Stimulated activated CD4-positive, alpha-beta T cell treated with anti-CD3 and anti-CD28 coated beads, Interleukin-4, amount 100 ng/mL, for 4 hours (primary cell): Measurements from ENCODE around the gene IL1RL2.

Experiments used
- DNase-seq, 2 experiments: peaks; one replicate each; pipeline ENCODE4 v3.0.0-alpha.2; 2020

The IL1RL2 gene

DNA sequence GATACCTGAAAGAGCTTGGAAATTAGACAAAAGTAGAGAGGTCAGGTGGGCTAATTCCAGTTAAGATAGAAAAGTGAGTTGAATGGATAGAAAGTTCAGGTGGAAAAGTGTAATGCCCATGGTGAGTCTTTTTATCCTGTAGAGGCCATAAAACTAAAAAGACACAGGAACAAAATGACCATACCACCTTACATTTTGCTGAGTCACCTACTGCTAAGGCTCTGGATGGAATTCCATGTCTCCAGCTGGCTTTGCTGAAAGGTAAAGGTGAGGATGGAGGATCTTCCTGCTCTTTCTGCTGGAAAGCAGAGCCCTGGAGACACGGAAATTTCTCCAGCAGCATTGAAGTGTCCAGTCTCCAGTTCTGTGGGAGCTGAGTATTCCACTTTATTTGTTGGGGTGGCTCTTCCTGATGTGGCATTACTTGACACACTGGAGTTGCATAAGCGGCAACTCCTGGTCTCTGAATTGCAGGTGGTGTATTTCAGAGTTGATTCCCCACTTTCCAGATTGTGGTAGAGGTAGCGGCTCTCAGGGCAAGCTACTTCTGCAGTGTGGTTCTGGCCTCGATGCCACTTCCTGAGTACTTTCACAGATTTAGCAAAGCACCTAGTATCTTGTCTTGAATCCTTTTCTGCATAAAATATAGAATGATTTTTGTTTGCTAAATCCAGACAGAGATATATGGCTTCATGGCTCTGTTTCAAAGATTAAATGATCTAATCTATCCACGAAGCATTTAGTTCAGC is 10.7 kb downstream of the IL1RL2 start:
- DNase-seq, result no peak

DNA sequence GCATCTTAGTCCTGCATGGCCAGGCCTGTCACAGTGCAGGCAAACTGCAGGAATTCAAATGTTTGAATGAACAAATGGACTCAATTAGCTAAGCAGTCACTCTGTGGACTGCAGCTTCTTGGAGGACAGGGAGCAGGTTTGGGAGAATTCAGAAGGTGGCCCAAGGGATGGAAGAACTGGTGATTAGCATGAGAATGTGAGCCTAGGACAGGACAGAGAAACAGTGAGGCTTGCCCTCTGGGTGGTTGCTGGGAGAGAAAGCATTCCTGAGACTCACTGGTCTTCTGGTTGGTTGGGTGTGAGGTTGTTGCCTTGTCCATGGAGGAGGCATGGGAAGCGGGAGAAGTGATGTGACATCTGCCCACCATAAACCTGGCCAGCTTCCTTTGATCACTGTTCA is 13.7 kb downstream of the IL1RL2 start:
- no peak for DNase-seq

DNA sequence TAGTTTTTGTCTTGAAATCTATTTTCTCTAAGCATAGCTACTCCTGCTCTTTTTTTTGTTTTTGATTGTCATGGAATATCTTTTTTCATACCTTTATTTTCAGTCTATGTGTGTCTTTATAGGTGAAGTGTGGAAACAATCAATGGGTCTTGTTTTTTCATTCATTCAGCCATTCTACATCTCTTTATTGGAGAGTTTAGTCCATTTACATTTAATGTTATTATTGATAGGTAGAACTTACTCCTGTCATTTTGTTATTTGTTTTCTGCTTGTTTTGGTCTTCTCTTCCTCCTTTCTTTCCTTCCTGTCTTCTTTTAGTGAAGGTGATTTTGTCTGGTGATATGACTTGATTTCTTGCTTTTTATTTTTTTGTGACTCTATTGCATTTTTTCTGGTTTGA is 17.8 kb downstream of the IL1RL2 start:
- no peak for DNase-seq

DNA sequence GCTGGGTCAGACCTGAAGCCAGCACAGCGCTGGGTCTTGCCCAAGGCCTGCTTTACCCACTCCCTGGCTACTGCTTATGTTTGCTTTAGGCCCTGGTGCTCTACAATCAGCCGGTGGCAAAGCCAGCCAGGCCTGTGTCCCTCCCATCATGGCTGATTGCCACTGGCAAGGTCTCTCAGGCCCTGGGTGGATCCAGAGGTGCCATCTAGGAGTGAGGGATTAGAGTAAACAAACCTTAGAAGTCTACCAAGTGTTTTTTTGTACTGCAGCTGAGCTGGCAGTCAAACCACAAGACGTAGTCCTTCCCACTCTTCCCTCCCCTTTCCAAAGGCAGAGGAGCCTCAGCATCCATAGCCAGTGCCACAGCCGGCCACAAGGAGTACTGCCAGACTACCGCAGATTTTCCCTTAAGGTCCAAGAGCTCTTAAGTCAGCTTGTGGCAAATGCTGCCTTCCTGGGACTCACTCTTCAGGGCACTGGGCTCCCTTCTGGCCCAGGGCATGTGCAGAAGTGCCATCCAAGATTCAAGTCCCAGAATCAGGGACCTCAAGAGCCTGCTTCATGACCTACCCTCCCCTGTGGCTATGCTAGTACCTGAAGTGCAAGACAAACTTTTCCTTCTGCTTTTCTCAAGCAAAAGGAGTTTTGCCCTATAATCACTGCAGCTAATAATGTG is 20.0 kb downstream of the IL1RL2 start:
- no peak for DNase-seq

DNA sequence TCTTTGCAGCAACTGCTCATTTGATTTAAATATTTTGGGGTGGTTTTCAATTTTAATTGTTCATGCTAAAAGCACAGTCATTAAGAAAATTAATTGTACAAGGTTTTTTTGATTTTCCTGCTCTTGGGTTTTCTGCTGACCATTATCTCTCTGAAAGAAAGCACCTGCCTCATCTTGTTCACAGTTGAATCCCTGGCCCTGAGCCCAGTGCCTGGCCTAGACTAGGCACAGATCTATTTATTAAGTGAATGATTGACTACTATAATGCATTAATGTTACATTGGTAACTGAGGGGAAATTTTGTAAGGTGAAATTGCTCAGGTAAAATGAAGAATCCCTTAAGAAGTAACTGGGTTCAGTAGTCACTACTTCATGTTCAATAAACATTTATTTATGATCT is 22.0 kb downstream of the IL1RL2 start:
- DNase-seq, result no peak

DNA sequence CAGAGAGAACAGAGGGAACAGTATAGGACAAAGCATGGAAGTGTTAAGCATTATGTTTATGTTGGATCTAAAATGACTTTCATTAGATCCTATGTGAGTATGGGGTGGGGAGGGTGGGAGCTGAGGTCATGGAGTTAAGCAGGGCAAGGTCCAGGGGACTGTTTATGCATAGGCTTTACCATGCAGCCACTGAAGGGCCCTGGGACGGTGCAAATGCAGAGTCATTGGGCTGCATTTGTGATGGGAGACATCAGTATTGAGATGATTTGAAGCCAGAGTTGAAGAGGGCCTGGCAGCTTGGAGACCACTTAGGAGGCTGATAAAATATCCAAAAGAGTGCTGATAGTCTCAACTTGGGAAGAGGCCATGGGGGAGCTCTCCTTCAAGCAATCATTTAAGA is 22.7 kb downstream of the IL1RL2 start:
- no peak for DNase-seq

DNA sequence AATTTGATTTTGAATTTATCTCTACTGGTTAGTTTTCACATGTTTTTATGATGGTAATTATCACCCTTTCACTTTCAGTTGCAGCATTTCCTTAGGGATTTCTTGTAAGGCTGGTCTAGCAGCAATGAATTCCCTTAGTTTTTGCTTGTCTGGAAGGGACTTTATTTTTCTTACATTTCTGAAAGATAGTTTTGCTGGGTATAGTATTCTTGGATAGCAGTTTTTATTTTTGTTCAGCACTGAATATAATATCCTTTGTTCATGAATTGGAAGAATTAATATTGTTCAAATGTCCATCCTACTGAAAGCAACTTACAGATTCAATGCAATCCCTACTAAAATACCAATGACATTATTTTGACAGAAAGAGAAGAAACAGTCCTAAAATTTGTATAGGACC is 30.2 kb downstream of the IL1RL2 start:
- DNase-seq, result no peak

DNA sequence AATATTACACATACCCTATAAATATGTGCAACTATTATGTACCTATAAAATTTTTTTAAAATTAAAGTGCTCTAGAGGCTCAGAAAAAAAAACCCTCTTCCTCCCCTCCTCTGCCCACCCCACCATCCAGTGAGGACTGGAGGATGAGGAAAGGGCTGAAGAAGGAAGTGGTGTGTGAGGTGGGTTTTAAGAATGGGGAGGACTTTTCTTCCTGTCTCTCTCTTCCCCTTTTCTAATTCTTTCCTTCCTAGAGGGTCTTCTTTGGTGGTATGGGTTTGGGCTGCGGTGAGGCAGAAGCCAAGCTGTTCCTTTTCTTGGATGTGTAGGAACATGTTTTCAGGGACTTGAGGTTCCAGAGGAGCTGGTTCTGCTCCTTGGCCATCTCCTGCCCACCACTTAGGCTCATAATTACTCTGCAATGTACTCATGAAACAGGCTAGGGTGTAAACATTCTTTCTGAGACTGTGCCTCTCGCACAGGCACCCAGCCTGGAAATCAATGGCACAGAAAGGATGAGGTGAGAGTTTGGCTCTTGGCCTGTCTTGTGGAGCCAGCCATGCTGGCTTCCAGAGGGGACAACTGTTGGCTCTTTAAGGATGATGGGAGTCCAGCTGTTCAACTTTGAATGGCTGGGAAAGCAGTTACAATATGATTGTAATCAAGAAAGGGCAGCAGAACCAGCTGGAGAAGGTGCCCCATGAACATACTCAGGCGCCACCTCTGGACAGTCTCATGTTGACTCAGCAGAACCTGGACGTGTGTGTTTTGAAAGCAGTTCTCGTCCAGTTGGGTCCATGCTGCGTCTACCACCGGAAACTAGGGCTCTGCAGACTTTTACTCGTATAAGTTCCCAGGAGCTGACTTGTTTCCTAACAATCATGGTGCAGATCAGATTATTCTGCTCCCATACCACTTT is 38.3 kb downstream of the IL1RL2 start:
- DNase-seq, result no peak

DNA sequence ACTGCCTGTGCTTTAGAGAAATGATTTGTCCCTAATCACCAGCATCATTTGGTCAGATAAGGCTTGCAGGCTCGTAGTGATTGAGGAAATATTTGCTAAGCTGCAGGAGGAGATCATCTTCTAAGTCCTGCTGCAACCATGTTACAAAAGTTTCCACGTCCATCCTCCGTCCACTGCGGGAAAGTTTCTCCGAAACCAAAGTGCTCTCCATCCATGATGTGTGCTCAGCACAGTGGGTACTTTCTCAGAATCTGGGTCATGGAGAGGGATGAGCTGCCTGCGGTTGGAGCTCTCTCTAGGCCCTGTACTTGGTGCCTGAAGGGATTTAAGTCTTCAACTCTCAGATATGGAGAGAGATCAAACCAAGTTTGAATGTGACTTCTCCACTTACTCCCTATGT is 39.3 kb downstream of the IL1RL2 start:
- no peak for DNase-seq

DNA sequence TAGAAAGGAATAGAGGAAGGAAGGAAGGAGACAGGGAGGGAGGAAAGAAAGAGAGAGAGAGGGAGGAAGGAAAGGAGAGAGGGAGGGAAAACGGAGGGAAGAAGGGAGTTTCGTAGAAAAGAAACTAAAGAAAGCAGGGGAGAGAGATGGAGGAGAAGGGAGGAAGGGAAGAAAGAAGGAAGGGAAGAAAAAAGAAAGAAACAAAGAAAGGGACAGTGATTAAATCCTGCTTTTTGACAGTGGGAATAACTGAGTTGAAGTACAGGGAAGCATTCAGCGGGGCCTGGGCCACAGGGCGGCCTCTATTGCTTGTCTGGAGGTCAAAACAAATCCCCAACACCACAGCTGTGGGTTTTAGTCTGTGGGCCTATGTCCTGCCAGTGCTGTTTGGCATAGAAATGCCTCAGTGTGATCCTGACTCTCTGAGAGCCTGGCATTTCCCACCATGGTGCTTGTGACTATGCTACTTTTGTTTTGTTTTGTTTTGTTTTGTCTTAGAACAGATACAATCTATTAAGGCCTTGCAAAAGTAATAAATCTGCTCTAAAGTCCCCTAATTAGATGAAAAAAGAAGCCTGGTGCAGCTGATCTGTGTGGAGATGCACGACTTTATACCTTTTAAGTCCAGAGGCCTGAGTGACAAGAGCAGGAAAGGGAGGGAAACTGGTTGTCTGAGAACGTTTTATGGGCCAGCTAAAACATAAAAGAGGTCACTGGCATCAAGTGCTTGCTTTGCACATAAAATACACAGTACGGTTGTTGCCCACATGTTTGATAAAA is 40.0 kb downstream of the IL1RL2 start:
- no peak for DNase-seq

DNA sequence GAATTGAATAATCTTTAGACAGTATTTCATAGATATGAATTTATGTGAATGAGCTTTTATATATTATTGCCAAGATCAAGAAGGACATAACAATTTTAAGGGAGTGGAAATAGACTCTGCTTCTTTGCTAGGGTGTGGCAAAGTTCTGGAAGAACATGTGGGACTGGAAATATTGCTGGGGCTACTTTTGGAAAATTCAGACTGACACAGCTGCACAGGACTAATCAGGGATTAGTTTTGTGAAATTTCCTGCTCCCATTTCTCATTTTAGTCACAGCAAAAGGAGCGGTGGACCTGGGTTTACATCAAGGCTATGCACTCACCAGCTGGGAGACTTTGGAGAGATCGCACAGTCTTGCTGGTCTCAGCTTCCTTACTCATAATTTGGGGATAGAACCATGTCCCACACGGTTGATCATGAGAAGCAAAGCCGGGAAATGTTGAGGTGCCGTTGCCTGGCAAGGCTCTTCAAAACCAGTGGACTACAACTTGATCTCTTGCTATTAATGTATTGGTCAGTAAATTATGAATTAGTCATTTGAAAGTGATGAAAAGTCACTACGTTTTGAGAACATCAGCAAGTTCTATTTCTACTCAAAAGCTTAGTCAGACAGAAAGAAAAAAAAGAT is 42.4 kb downstream of the IL1RL2 start:
- no peak for DNase-seq

DNA sequence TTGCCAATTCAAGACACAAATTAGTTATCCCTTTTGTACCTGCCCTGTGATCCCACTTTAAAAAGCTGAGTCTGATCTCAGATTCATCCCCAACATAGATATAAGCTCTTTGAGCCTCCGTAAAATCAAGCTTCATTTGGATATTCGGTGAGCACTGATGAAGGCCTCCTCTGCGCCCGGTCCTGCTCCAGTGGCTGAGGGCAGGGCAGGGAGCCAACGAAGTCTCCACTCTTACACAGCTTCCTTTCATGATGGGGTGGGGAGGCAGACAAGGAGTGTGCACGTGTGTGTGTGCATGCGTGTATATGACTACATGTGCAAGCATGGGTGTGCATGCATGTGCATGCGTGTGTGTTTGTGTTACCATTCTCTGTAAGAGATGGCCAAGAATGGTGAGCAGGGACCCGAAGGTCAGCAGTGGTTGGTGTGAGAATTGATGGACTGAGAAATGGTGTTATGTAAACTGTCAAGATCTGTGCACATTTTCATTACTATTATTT is 43.6 kb downstream of the IL1RL2 start:
- DNase-seq, result no peak

DNA sequence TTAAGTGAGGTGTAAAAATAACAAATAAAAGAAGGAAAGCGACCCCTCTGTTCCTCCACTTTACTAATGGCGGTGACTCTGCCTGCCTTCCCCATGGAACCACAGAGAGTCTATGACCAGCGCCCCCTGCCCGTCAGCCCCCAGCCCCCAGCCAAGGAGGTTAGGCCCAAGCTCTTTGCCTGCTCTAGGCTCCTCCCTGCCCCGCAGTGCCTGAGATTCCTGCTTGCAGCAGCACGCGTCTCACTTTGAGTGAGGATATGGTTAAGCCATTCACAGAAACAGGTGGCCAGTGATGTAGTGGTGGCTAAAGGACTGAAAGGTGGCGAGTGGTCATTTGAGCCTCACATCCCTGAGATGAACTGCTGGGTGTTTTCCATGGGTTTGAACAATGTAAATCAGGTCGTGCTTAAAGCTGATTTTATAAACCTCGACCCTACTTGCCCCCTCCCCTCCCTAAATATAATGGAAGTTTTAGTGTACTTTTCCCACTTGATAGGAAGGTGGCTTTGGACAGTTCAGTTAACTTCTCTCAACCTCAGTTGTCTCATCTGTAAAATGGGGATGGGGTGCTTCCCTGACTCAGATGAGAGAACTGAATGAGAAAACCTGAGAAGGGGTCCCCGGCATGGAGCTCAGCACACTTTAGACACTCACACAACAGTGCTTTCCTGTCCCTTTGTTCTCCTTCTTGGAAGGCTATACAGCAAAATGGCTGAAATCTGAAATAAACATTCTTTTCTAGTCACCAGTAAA is 46.5 kb downstream of the IL1RL2 start:
- no peak for DNase-seq

DNA sequence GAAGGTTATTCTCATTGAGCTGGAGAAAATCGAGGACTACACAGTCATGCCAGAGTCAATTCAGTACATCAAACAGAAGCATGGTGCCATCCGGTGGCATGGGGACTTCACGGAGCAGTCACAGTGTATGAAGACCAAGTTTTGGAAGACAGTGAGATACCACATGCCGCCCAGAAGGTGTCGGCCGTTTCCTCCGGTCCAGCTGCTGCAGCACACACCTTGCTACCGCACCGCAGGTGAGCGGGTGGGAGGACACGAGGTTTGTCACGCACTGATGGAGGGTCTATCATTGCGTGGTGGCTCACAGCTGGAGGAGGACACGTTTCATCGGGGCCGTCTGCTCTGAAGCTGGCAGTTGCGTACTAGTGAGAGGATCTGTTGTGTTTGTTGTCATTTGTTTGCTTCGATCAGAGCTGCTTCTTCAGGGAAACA is 48.2 kb downstream of the IL1RL2 start:
- no peak for DNase-seq

DNA sequence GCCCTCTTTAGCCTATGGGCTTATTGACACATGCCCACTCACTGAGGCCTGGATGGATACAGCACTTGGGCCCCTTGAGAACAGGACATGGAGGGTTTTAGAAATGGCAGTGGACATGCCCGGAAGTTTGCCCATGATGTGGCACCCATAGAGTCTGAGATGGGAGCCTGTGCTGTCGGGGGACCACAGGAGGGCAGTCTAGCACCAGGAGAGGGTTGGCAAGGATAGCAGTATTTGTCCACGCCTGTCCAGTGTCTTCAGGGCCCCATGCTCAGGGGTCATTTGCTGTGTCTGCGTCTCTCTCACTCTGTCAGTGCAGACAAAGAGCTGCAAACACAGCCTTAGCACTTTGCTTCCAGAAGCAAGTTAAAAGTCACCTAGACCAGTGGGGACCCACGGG is 48.7 kb downstream of the IL1RL2 start:
- DNase-seq, result no peak

DNA sequence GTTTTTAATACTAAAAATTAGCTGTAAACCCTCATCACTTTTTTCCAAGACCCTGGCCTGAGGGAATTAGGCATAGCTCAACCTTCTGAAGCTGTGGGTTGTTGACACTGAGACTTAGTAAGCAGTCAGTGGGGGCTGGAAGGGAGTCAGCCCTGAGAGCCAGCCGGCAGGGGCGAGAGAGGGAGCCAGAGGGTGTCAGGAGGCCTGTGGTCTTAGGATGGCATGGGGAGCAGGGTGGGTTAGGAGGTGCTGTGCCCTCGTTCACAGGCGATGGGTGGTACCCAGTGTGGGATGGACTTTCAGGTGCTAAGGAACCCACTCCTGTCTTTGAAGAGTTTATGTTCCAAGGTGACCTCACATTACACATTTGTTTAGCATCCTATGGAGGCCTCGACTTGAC is 49.3 kb downstream of the IL1RL2 start:
- no peak for DNase-seq

DNA sequence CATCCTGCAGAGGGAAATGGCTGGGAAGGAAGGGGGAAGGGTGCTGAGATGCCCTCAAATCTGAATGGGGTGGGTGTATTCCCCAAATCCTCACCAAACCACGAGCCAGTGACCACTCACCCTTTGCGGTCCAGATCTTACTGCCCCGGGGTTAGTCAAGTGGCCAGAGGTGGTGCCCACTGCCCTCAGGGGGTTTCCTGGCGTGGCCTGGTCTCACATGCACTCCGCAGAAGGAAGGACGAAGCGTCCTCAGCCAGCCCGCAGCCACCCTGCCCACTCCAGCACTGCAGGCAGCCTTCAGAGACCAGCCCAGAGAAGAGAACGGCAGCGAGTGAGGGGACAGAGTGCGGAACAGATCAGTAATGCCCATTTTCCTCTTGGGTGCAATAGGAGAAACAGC is 50.4 kb downstream of the IL1RL2 start:
- no peak for DNase-seq

DNA sequence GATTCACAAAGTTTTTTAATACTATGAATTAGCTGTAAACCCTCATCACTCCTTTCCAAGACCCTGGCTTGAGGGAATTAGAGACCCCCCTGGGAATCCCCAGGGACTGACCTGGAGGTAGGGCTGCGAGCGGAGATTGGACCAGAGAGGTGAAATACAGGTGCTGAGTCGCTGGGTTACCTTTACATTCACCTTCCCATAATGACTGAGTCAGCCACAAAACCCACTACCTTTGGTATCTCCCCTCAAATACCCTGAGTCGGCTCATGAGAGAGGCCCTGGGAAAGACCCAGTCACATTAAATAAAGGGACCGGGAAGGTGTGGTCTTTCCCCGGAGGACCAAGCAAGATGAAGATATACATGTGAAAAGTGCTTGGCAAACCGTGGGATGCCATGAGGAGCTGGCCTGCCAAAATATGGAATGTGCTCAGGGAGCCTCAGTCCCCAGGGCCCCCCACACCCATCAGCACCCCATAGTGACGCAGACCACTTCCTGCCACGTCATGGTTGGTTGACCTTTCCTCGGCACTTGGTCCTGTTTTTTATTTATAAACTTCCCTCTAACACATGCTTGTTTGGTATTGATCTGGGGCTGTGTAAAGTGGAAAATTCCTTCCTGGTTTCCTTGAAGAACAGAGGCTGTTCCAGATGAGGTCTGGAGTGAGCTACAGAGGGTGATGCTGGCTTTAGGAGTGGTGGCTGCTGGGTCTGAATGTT is 51.4 kb downstream of the IL1RL2 start:
- DNase-seq, result peak in 1 of 2 experiments; percentile 25

DNA sequence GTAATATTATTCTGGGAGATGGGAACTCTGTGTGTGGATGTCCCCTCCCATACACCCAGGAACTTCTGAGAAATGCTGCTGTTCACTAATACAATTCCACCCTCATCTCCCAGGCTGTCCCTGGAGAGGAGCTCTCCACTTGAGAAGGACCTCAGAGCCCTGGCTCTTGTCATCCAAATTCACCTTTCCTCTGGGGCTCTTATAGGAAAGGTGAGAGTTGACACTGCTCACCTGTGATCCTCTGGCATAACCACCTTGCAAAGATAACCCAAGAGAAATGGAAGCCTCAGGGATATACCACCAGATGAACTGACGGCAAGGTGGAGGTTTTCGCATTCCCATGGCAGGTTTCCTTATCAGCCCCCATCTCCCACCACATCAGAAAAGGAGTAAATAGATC is 52.0 kb downstream of the IL1RL2 start:
- DNase-seq, result no peak

DNA sequence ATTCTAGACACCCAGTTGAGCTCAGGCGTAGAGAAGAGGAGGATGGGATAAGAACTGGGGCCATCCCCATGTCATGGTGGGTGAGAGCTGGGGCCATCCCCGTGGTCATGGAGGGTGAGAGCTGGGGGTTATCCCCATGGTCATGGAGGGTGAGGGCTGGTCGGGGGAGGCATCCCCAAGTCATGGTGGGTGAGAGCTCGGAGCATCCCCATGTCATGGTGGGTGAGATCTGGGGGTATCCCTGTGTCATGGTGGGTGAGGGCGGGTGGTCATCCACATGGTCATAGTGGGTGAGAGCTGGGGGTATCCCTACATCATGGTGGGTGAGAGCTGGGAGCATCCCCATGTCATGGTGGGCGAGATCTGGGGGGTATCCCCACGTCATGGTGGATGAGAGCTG is 52.5 kb downstream of the IL1RL2 start:
- DNase-seq, result no peak
